Measurements from ENCODE around the gene KLHL26. TPM values are rescaled to one million over a fixed set of nuclear protein-coding genes. Genes with fewer than 3 reads are reported as not detected.

Gene KLHL26
- total and polyA plus RNA-seq, 4 donors: 2.3 to 5.9 (median 2.4) TPM

DNA sequence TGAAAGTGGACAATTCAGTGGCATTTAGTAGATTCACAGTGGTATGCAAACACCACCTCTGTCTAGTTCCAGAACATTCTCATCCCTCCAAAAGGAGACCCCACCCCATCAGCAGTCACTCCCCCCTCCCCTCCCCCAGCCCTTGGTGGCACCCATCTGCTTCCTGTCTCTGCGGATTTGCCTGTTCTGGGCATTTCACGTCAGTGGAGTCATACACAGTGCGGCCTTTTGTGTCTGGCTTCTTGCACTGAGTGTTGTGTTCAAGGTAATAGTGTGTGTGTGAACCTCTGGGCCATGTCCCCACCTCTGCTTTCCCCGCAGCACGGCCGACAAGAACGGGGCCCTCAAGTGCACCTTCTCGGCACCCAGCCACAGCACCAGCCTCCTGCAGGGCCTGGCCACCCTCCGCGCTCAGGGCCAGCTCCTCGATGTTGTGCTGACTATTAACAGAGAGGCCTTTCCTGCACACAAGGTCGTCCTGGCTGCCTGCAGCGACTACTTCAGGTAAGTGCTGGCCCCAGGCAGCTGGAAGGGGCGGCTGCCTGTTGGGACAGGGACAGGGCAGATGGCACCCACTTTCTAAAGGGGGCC, 27.2 kb downstream of the KLHL26 start:
- TF ChIP-seq FOXA1 (IDR thresholded peaks at IDR 0.05) (no peak), TAF1 (conservative IDR thresholded peaks at IDR 0.05) (no peak), HNF4G (IDR thresholded peaks at IDR 0.05) (no peak), FOXA2 (IDR thresholded peaks at IDR 0.05) (no peak)
- TF ChIP-seq, protein P1, sequence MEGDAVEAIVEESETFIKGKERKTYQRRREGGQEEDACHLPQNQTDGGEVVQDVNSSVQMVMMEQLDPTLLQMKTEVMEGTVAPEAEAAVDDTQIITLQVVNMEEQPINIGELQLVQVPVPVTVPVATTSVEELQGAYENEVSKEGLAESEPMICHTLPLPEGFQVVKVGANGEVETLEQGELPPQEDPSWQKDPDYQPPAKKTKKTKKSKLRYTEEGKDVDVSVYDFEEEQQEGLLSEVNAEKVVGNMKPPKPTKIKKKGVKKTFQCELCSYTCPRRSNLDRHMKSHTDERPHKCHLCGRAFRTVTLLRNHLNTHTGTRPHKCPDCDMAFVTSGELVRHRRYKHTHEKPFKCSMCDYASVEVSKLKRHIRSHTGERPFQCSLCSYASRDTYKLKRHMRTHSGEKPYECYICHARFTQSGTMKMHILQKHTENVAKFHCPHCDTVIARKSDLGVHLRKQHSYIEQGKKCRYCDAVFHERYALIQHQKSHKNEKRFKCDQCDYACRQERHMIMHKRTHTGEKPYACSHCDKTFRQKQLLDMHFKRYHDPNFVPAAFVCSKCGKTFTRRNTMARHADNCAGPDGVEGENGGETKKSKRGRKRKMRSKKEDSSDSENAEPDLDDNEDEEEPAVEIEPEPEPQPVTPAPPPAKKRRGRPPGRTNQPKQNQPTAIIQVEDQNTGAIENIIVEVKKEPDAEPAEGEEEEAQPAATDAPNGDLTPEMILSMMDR (IDR thresholded peaks at IDR 0.05; ENCODE audit: low read depth, low read length, missing input control): no peak
- H3K36me3 ChIP-seq (ENCODE audit: control insufficient read depth in 4 of 4, insufficient read depth in 3 of 4, low read depth in 1 of 4, low read length in 3 of 4): peaks cover 0 to 14% (median 10%) of the 10 kb centered on the region in 4 donors
- no peaks in the 10 kb centered on the region for H3K4me1 ChIP-seq (ENCODE audit: control insufficient read depth in 4 of 4, insufficient read depth in 4 of 4, low read length in 3 of 4)
- DNase-seq (ENCODE audit: low spot score): no peak
- H3K4me3 ChIP-seq (ENCODE audit: low read depth in 1 of 3, low read length in 3 of 3): no peak overlapping the region
- H3K9me3 ChIP-seq (ENCODE audit: control insufficient read depth in 4 of 4, low read length in 3 of 4): no peaks in the 10 kb centered on the region
- 83% methylated on average over 14 of the region's 14 CpGs for WGBS
- no peak overlapping the region for H3K9ac ChIP-seq (ENCODE audit: low read depth in 1 of 2, low read length in 2 of 2)
- H3K27me3 ChIP-seq (ENCODE audit: control insufficient read depth in 4 of 4, insufficient read depth in 4 of 4, low read length in 3 of 4): no peaks in the 10 kb centered on the region
- H3K27ac ChIP-seq (ENCODE audit: low read depth in 1 of 2, low read length in 2 of 2): no peak overlapping the region

DNA sequence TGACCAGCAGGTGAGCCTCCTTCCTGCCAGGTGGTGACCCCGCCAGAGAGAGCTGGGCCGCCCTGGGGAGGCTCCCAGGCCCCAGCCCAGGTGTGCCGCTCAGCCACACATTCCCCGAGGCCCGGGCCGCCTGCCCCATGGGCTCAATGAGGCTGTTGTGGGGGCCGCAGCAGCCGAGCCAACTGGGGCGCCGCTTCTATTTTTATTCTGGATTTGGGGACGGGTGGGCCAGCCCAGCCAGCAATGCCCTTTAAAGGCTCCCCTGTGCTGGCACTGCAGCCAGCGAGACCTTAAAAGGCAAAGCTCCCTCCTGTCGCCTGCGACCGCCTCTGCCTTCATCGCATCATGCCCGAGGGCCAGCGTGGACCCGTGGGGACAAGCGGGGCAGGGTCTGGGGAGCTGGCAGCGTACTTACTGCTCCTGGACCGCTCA, 29.0 kb downstream of the KLHL26 start:
- TF ChIP-seq, protein P2, sequence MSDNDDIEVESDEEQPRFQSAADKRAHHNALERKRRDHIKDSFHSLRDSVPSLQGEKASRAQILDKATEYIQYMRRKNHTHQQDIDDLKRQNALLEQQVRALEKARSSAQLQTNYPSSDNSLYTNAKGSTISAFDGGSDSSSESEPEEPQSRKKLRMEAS (IDR thresholded peaks at IDR 0.05): no peak
- no peak for TF ChIP-seq HNF4G (IDR thresholded peaks at IDR 0.05)
- WGBS: 96% methylated on average over 22 of the region's 22 CpGs
- Histone ChIP-seq H3K9me3 (ENCODE audit: control insufficient read depth in 4 of 4, low read length in 3 of 4) (no peaks in the 10 kb centered on the region), H3K27me3 (ENCODE audit: control insufficient read depth in 4 of 4, insufficient read depth in 4 of 4, low read length in 3 of 4) (no peaks in the 10 kb centered on the region), H3K36me3 (ENCODE audit: control insufficient read depth in 4 of 4, insufficient read depth in 3 of 4, low read depth in 1 of 4, low read length in 3 of 4) (peaks cover 0 to 21% (median 10%) of the 10 kb centered on the region in 4 donors), H3K27ac (ENCODE audit: low read depth in 1 of 2, low read length in 2 of 2) (no peak overlapping the region), H3K4me1 (ENCODE audit: control insufficient read depth in 4 of 4, insufficient read depth in 4 of 4, low read length in 3 of 4) (no peaks in the 10 kb centered on the region), H3K4me3 (ENCODE audit: low read depth in 1 of 3, low read length in 3 of 3) (no peak overlapping the region), H3K9ac (ENCODE audit: low read depth in 1 of 2, low read length in 2 of 2) (no peak overlapping the region)
- DNase-seq (ENCODE audit: low spot score): no peak

DNA sequence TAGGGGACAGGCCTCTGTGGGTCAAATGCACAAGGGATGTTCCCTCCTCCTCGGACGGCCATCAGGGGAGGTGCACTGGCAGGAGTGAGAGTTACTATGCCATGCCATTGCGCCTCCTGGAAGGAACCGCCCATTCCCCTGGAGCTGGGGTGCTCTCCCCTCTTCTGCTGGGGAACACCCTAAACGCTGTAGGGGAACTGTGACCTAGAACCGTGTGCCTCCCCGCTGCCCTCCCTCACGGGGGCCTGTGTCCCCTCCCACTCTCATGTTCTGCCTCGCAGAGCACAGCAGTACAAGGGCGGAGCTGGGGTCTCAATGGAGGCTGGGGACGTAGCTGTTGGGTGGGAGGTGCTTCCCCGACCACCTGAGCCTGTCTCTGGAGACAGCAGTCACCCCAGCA, 29.5 kb downstream of the KLHL26 start:
- H3K9ac ChIP-seq (ENCODE audit: low read depth in 1 of 2, low read length in 2 of 2): no peak overlapping the region
- TF ChIP-seq RAD21 (IDR thresholded peaks at IDR 0.05): no peak
- TF ChIP-seq GABPA (IDR thresholded peaks at IDR 0.05 in 1 of 2, conservative IDR thresholded peaks at IDR 0.05 in 1 of 2): no peak
- TF ChIP-seq SP1 (IDR thresholded peaks at IDR 0.05): no peak
- TF ChIP-seq, protein P1 (IDR thresholded peaks at IDR 0.05; ENCODE audit: low read depth, low read length, missing input control): no peak
- TF ChIP-seq, protein P2 (IDR thresholded peaks at IDR 0.05): no peak
- no peak overlapping the region for H3K27ac ChIP-seq (ENCODE audit: low read depth in 1 of 2, low read length in 2 of 2)
- WGBS: 90% methylated on average over 12 of the region's 12 CpGs
- H3K4me1 ChIP-seq (ENCODE audit: control insufficient read depth in 4 of 4, insufficient read depth in 4 of 4, low read length in 3 of 4): no peaks in the 10 kb centered on the region
- H3K36me3 ChIP-seq (ENCODE audit: control insufficient read depth in 4 of 4, insufficient read depth in 3 of 4, low read depth in 1 of 4, low read length in 3 of 4): peaks cover 0 to 21% (median 10%) of the 10 kb centered on the region in 4 donors
- no peaks in the 10 kb centered on the region for H3K27me3 ChIP-seq (ENCODE audit: control insufficient read depth in 4 of 4, insufficient read depth in 4 of 4, low read length in 3 of 4)
- no peak overlapping the region for H3K4me3 ChIP-seq (ENCODE audit: low read depth in 1 of 3, low read length in 3 of 3)
- no peak for DNase-seq (ENCODE audit: low spot score)
- H3K9me3 ChIP-seq (ENCODE audit: control insufficient read depth in 4 of 4, low read length in 3 of 4): no peaks in the 10 kb centered on the region

All from liver (tissue), 9 donors.